GM18909 (cell line): ENCODE data around the gene UBA3.

ENCODE experiments used
- ATAC-seq: cut with Tn5 transposase; IDR thresholded peaks from one replicate; pipeline ENCODE4 v1.9.1; 2021; ENCODE audit warnings: mild to moderate bottlenecking; ENCODE audit not compliant: unreplicated experiment, poor library complexity

Gene UBA3

GRCh38 chr3:69102384-69102783 lies 22.2 kb upstream of the UBA3 start:
- ATAC-seq, result no peak

GRCh38 chr3:69099576-69099975 lies 19.4 kb upstream of the UBA3 start:
- no peak for ATAC-seq

DNA sequence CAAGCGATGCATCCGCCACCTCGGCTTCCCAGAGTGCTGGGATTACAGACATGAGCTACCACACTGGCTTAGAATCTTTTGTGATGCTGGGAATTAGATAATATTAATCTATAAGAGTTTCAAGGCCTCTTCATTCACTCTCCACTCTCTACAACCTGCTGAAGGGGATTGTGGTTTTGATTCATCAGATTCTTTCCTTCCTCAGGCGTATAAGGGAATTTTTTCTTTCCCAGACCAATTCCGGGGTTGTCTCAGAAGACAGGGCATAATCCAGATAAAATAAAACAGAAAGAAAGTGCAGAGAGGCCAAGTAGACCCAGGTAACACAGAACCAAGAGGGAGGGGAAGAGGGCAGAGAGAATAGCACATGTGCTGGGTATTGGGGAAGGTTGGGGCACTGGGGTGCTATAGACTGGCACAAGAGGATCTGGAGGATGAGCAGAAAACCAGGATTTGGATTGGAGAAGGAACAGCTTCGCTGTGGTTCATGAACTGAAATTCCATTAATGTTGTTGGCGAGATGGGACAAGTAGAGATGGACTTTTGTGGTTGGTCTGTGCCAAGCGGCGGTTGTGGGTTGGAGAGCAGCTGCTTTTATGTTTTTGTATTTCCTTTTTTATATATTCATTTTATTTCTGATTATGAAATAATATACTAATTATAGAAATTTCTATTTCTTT lies 17.4 kb upstream of the UBA3 start:
- no peak for ATAC-seq

DNA sequence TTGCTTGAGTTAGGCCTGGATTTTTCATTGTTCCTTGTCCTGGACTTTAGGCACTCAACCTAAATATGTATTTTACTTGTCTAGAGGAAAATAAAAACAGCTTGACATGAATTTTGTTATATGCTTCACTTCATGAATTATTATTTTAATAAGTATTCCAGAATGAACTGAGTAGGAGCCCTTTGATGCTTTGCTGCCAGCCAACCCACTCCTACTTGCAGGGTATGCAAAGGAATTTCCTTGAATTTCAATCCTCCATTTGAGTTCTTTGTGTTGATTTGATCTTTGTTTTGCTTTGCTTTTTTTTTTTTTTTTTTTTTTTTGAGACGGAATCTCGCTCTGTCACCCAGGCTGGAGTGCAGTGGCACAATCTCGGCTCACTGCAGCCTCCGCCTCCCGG lies 16.1 kb upstream of the UBA3 start:
- ATAC-seq, result no peak

DNA sequence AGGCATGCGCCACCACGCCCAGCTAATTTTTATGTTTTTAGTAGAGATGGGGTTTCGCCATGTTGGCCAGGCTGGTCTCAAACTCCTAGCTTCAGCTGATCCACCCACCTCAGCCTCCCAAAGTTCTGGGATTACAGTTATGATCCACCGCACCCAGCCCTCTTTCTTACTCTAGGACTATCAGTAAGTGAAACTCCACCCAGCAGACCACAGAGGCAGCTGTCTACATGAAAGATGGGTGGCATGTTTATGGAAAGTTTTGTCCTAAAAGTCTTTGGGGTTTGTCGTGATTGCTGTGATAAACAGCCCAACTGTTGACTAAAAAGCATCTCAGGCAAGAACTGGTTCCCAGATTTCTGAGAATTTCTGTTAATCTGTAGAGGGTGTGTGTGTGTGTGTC lies 15.5 kb upstream of the UBA3 start:
- no peak for ATAC-seq

DNA sequence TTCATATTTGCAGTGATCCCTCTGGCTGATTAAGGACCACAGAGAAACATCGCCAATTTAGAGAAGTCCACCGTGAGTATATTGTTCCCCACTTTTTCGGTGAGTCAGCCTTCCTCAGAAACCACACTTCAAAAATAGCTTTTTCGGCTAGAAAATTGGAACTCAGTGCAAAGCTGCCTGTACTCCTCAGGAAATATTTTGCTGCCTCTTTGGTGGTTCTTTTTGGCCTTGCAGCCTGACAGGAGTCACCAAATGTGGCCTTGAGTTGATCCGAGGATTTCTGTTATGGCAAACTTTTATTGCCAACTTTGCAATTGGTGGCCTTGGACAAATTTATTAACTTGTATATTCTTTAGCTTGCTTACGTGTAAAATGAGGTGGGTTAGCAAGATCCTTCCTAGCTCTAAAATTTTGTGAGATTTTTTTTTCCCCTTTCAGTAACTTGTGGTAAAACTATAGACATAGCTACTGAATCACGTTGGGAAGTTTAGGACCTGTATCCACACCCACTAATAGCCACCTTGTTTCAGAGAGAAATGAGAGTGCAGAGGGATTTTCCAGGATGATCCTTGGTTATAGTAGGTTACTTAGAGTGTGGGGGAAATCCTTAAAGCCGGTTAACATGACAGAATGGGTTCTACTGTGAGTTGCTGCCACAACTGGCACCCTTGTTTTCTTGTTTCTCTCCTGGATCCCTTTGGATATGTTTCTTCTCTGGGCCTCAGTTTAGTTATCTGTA lies 14.5 kb upstream of the UBA3 start:
- ATAC-seq, result no peak

- peak; percentile 78 for ATAC-seq
These were observed 11.9 kb upstream of the UBA3 start for GRCh38 chr3:69092030-69092516.

DNA sequence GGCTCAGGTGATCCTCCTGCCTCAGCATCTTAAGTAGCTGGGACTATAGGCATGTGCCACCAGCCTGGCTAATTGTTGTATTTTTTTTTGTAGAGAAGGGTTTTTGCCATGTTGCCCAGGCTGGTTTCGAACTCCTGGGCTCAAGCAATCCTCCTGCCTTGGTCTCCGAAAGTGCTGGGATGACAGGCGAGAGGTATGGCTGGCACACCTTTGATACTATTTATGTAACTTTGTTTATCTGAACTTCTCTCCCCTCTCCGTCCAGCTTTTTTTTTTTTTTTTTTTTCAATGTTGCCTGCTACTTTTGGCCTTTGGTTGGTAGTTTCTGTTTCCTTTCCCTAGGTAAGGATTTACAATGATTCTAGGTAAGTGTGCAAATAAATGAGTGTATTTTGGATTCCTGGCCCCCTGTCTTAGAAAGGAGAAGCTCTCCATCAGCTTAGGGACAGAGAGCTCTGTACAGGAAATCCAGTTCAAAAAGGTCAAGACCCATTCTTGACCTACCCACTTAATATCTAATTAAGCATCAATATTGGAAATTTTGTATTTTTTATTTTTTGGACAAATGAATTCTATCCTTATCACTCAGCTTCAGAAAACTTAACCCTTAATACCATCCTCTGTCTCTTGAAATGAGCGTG lies 11.3 kb upstream of the UBA3 start:
- no peak for ATAC-seq

- ATAC-seq, result no peak
These were observed 9.9 kb upstream of the UBA3 start for GRCh38 chr3:69090021-69090420.

GRCh38 chr3:69088063-69088462 lies 7.9 kb upstream of the UBA3 start:
- peak; percentile 32 for ATAC-seq

DNA sequence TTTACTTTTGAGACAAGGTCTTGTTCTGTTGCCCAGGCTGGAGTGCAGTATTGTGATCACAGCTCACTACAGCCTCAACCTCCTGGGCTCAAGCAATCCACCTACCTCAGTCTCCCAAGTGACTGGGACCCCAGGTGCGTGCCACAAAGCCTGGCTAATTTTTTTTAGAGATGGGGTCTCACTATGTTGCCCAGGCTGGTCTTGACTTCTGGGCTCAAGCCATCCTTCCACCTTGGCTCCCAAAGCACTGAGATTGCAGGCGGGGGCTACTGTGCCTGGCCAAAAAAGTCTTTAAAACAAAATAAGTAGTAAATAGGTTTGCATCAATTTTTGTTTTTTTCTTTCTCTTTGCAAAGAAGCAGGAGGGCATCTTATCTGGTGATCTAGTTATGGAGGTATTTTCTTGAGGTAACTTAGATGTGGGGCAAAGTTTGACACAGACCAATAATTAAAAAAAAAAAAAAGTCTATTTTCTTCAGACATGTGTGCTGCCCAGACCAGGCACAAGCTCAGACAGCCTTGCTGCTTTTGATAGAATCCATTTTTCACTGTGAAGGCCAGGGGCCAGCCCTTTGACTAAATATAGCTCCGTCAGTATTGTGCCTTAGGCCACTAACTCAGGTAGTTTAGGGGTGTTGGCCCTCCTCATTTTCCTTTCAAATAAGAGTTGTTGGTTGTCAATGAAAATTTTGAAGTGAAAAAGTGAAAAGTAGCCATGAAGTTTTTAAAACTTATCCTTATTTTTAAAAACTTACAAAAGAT lies 7.0 kb upstream of the UBA3 start:
- ATAC-seq, result no peak

DNA sequence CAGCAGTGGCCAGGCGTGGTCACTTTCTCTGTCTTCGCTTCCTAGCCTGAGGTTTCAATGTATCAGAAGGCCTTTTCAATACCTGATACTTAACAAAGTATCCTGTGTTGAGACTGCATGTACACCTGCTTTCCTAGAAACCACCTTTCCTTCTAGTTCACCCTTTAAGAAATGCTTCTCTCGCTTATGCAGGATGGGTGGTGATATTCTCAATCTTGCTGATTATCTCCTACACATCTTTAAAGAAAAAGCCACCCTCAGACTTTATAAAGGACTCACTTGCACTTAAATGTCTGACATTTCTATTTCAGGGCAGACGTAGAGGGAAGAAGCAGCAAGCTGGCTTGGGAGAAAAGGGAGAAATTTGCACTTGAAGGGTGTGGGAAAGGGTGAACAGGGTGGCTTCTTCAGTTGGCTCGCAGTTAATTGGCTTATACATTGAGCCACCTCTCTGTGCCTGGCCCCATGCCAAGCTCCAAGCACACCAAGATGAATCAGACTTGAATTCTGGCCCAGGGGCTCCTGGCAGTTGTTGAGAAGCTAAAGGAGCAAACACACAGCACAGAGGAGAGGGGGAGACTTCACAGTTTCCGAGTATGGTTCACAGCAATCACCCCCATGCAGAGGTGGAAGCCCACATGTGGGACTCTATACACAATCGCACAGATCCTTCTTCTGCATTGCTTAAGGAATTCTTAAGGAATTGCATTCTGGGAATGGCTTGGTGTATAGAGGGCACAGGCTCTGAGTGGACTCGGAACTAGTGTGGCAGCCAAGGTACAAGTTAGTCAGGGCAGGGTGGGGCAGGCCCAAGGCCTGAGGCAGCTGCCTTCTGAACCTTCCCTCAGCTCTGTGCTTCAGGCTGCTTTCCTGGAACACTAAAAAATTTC lies 5.9 kb upstream of the UBA3 start:
- no peak for ATAC-seq

GRCh38 chr3:69085168-69085832 lies 5.1 kb upstream of the UBA3 start:
- no peak for ATAC-seq

DNA sequence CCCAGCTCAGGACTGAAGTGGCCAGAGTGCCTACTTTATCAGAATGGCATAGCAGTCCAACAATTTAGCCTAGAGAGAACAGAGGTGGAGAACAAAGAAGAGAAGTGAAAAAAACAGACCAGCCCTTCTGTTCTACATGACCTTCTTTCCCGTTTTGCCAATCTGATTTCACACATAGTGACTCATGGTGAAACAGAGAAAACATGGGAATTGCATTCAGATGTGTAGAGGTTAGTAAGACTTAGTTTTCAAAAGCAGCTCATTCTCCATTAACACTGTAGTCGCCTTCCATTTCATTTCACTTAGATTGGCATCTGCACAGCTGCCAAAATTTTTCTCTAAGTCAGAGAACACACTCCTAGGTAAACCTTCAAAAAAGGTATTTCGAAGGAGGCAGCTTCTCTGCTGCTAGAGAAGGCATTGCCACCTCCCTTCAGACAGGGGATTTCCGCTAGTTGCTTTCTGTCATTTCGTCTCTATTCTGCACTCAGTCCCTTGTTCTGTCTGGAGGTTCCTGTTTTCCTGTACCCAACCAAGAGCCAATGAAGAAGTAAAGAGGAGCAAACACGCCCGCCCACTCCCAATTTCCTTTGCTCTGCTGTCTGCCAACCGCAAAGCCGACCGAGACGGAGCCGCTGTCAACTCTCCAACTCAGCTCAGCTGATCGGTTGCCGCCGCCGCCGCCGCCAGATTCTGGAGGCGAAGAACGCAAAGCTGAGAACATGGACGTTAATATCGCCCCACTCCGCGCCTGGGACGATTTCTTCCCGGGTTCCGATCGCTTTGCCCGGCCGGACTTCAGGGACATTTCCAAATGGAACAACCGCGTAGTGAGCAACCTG lies 4.4 kb upstream of the UBA3 start, which contains the start of gene ARL6IP5:
Gene ARL6IP5 (plus strand): TSS at position 612 of the 842 bp plus-strand sequence. CDS start 111 bp downstream, at position 723.
- peak; percentile 57 for ATAC-seq

DNA sequence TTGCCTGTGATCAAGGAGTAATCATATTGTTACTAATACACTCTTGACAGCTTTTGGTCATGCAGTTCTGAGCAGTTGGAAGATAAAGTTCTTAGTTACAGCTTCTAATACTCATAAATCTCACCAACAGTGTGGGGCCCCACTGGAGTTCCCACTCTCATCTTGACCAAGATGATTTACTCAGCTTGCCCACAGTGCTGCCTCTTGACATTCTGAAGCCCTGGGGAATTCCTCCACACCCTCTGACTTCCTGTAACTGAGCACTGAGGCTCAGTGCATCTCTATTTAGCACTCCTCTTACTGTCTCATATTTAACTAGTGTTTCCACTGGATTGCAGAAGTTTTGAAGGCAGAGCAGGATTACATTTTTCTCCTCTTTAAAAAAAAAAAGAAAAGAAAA lies 2.6 kb upstream of the UBA3 start:
- peak; percentile 66 for ATAC-seq

DNA sequence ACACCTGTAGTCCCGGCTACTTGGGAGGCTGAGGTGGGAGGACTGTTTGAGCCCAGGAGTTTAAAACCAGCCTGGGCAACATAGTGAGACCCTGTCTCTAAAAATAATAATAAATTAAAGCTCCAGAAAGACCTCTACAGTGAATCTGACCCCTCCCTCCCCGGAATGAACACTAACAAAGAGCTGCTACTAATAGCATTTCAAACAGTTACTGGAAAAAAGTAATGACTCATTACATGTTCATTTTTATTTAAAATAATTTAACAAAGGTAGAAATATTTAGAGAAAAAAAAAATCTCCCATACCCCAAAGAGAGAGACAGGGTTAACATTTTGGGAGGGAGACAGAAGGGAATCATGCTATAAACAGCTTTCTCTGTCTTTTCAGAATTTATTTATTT lies 2.2 kb upstream of the UBA3 start:
- no peak for ATAC-seq

DNA sequence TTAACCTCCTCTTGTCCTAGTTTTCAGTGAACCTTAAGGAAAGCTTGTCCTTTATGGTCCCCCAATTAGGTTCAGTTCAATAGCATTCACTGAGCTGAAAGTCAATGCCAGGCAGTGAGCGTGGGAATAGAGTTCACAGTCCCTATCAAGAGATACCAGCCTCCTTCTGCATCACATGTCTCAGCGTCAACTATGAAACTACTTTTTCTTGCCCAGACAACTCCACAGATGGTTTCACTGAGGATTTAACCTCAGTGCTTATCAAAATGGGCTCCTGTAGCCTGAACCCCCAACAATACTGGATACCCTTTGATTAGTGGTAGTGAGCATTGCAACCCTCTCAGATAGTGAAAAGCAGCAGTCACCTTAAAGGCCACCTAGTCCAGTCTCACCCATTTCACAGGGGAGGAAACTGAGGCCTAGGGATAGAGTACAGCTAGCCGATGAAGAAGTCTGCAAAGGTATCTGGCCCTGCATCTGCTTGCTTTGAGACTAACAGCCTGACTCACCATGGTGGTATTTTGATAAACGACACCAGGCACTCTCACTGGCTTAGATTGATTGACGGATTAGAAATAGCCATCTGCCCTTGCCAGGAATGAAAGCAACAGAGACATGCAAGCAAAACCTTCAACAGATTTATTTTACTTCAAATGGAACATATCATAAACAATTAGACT lies 1.6 kb upstream of the UBA3 start:
- no peak for ATAC-seq
